HG03354 (cell line): ENCODE data around the gene KCNQ1.
"Not testable (repeated sequence)": the region's sequence is repeated elsewhere in the genome, so short reads cannot be mapped to it uniquely, and the experiment has no call there.

Experiments
- ATAC-seq: cut with Tn5 transposase; IDR thresholded peaks from one replicate; pipeline ENCODE4 v1.9.1; 2021; ENCODE audit warnings: mild to moderate bottlenecking; ENCODE audit not compliant: unreplicated experiment, poor library complexity, severe bottlenecking

The KCNQ1 gene

GRCh38 chr11:2488004-2488403, 43.2 kb downstream of the KCNQ1 start:
- no peak for ATAC-seq

DNA sequence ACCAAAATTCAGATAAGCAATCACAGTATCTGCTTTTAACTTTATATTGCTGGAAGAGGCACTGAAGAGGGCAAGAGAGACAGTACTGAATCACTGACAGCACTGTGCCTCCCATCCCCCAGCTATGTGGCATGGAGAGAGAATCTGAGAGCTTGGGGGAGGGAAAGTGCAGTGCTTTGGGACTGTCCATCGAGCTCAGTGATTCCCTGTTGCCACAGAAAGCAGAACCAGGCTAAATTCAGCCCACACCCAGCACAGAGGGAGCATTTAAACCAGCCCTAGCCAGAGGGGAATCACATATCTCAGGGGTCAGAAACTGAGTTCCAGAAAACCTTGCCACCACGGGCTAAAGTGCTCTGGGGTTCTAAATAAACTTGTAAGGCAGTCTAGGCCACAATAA, 44.3 kb downstream of the KCNQ1 start:
- ATAC-seq: no peak

DNA sequence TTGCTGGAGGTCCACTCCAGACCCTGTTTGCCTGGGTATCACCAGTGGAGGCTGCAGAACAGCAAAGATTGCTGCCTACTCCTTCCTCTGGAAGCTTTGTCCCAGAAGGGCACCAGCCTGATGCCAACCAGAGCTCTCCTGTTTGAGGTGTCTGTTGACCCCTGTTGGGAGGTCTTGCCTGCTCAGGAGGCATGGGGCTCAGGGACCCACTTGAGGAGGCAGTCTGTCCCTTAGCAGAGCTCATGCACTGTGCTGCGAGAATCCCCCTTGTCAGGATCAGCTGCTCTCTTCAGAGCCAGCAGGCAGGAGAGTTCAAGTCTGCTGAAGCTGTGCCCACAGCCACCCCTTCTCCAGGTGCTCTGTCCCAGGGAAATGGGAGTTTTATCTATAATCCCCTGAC, 53.1 kb downstream of the KCNQ1 start:
- not testable (repeated sequence) for ATAC-seq

GRCh38 chr11:2498750-2499149, 53.9 kb downstream of the KCNQ1 start:
- ATAC-seq: no peak

DNA sequence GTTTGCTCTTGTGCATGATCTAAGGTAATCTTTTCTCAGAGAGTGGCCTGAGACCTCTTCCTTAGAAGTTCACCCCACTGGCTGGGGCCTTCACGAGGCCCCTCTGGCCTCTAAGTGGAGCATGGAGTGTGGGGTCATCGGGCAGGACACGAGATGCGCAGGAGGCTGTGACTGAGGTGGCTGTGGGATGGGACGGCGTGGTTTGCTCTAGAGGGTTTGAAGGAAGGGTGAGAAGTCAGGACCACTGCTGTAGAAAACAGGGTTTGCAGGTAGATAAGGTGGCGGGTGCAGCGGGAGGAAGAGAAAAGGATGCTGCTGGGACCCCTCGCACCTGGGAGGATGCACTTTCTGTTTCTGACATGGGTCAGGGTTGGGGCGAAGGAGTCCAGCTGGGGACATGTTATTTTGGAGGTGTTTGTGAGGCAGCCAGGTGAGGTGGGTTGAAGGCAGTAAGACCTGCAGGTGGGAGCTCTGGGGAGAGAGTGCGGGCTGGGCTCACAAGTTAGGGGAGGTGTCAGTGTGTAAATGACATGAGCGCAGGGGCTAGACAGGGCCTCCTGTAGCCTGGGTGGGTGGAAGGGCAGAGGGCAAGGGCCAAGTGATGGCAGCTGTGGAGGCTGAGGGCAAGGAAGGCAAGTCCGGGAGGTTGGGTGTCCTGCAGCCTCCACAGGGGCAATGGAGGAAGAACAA, 62.5 kb downstream of the KCNQ1 start:
- ATAC-seq: no peak

DNA sequence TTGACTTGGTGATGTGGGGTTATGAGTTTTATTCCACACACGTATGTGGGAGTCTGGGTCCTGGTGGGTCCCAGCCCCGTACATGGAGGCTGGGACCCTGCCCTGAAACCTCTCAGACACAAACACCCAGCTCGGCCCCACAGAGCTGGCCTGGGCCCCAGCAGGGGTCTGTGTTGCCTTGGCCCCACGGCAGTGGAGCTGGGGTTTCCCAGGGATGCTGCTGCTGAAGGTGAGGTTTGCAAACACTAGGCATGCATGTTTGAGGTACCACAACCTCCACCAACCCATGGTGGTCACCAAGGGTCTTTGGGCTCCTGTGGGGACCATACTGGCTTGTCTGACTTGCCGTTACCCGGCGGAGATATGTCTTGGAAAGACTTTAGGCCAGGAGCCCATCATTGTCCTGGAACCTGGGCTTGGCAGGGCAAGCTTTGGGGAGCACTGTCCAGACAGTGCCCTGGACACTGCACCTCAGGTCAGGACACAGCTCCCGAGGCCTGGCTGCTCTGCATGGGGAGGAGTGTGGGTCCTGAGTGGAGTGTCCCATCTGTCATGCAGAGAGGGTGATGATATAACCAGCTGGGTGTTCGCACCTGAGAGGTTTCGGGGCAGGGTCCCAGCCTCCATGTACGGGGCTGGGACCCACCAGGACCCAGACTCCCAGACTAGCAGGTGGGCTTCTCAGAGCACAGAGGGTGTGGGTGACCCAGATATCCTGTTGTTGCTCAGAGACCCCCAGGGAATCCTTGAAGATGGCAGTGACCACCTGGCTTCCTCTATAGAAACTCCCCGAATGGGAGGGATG, 63.3 kb downstream of the KCNQ1 start:
- ATAC-seq: no peak

DNA sequence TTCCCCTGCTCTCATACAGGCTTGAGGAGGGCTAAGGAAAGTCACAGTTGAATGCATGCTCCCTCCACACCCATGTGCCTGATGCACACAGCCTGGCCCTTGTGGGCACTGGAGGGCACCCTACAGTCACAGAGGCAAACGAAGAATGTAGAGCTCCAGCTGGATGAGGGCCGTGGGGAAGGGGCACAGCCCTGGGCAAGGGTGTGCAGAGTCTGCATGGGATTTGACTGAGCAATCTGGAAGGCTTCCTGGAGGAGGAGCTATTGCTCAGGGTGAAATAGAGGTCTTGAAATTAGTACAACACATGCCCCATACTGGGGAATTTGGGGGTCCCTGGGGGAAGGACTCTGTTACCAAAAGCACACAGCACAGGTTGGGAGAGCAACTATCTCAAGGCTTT, 64.0 kb downstream of the KCNQ1 start:
- ATAC-seq: no peak

GRCh38 chr11:2509481-2510001, 64.7 kb downstream of the KCNQ1 start:
- ATAC-seq: no peak

- ATAC-seq: no peak
Measured at GRCh38 chr11:2510626-2511402, 66.0 kb downstream of the KCNQ1 start.

DNA sequence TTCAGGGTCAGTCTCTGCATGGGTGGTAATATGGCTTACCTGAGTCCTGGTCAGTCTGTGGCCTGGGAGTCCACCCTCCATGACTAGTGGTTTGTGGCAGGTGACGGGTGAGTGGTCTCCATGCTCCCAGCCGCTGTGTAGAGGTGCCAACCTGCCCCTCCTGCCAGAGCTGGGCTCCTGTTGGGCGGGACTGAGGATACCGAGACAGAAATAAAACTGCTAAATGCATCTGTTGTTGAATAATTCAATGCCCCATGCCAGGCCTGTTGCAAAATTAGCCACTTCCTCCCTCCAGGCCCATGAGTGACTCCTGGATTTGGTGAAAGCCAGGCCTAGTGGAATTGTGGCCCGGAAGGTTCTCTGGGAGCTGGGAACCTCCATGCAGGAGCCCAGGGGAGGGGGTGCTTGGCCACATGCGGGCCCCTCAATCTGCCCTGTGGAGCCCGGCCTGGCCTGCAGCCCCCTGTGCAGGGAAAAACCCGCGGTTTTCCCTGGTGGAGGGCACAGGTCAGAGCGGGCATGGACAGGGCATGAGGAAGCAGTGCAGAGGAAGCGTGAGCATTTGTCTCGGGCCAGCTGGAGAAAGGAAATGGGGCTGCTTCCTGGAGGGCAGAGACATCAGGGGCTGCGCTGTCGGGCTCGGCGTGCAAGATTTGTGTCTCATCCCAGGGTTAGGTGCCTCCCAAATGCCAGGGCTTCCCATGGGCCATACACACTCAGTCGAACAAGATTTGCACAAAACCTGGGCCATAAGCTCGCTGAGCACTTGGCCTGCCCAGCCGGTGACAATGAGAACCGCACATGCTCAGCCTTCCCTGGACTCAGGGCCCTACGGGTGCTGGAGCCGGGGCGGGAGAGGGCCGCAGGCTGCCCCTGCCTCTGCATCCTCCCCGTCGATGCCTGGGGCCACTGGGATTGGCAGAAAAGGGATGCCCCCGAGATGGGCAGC, 66.9 kb downstream of the KCNQ1 start:
- ATAC-seq: no peak

DNA sequence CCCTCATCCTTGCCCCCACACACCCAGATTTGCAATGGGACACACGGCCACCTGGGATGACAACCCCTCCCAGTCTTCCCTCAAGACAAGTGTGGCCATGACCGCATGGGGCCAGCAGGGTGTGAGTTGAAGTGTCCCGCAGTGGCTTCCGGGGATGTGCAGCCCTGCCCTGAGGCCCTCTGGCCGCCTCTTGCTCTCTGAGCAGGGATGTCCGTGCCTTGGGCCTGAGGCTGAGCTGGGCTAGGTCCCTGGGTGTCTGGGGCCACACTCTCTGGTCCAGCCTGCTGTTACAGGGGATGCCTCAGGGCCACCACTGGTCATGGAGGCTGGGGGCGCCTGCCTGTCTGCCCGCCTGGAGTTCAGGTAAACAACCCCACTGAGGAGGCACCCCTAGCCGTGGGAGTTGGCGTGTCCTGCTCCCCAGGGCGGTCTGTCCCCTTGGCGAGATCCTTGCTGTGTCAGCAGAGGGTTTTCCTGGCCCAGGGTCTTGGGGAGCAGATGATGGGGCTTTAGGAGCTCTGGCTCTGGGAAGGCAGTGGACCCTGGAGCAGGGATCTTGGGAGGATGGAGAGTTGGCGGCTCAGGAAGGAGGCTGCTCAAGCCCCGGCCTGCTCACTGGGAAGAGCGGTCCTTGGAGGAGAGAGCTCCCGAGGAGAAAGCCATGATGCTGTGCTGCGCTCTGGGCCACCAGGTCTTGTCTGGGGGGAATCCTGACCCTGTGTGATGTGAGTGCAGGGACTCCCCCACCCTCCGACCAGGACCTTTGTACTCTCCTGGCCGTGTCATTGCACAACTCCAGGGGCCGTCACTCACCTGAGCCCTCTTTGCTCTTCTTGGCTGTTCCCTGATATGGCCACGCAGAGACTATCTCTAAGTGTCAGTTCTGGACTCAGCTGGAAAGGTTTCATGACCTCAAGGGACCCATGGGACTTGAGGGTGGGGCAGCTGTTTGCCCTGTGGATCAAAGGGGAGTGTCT, 67.9 kb downstream of the KCNQ1 start:
- ATAC-seq: no peak

- no peak for ATAC-seq
Measured at GRCh38 chr11:2513441-2513840, 68.6 kb downstream of the KCNQ1 start.

DNA sequence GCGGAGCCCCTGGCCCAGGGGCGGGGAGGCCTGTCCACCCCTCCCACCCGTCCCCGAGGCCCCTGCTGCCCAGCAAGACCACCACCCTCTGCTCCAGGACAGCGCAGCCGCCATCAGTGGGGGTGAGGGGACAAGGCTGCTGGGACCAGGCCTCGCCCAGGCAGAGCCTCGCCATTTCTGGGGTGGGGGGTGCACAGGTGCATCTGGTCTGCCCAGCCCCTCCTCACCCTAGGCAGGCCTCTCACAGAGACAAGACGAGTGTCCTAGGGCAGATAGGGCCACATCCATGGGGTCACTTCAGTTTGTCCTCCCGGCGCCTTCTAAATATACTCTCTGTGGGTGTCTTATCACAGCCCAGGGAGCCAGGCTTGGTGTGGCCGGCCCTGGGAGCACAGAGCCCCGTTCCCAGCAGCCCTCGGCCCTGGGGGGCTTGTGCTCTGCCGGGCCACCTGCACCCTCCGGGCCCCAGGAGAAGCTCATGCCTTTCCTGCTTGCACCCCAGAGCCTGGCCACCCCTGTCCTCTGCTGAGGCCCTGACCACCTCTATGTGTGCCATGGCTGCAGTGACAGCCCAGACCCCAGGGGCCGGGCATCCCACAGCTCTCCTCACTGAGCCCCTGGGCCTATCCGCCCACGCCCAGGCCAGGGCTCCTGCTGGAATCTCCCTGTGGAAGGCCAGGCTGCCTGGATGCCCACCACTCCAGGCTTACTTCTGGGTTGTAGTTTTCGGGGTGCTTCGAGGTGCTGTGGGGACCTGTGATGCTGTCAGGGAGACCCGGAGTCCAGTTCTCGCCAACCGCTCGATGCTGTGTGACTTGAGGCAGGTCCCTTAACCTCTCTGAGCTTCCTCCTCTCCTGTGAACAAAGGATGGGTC, 70.8 kb downstream of the KCNQ1 start:
- ATAC-seq: no peak

GRCh38 chr11:2516276-2517015, 71.6 kb downstream of the KCNQ1 start:
- no peak for ATAC-seq

DNA sequence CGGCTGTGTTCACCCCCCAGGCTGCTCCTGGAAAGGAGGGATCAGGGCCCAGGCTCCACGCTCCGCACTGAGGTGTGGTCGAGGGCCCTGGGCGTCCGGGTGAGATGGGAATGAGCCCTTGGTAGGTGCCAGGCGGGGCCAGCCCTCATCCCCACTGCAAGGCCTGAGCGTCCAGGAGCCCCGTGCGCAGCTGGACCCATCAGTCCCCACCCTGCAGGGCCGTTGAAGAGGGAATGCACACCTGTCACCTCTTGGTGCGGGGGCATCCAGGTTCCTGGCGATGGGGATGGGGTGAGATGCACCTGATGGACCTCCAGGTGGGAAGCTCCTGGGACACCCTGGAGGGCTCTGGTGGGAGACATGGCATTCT, 72.2 kb downstream of the KCNQ1 start:
- ATAC-seq: no peak

GRCh38 chr11:2517386-2518064, 72.7 kb downstream of the KCNQ1 start:
- ATAC-seq: no peak
